UCSD-AML1 (cell line): Measurements from ENCODE around the gene CEP162.
"Not testable (repeated sequence)": the region's sequence is repeated elsewhere in the genome, so short reads cannot be mapped to it uniquely, and the experiment has no call there.

Experiments used
- DNase-seq: peaks from one replicate; lab custom pipeline; 2025; ENCODE audit not compliant: unreplicated experiment; lab: John Stamatoyannopoulos, UW

The CEP162 gene

DNA sequence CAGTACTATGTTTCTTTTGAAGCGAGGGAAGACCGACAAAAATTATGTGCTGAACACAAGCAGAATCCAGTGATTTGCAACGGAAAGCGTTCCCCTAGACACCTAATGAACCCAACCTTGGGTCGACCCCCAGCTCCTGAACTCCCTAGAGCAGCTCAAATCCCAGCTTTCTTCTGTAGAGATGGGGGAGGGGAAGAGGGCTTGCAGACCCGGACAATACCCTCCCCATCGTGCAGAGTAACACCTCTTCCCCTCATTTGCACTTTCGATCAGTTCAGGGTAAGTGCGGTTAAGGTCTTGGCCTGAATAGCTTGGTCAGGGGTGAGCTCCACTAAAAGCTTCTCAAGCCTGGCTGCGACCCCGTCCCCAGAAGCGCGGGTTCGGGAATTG, 404 bp downstream of the CEP162 start:
- DNase-seq = no peak

DNA sequence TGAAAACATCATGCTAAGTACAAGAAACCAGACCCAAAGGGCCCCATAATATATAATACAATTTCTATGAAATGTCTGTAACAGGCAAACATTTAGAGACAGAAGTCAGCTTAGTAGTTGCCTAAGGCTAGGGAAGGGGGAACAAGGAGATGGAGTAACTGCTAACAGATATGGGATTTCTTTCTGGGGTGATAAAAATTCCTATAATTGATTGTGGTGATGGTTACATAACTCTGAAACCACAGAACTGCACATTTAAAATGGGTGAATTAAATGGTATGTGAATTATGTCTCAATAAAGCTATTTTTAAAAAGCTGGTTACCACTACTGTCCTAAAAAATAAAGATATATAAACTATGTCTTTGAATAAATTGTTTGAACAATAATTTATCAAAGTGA, 3.2 kb downstream of the CEP162 start:
- DNase-seq = no peak

GRCh38 chr6:84223608-84224007, 3.8 kb downstream of the CEP162 start:
- DNase-seq = not testable (repeated sequence)

DNA sequence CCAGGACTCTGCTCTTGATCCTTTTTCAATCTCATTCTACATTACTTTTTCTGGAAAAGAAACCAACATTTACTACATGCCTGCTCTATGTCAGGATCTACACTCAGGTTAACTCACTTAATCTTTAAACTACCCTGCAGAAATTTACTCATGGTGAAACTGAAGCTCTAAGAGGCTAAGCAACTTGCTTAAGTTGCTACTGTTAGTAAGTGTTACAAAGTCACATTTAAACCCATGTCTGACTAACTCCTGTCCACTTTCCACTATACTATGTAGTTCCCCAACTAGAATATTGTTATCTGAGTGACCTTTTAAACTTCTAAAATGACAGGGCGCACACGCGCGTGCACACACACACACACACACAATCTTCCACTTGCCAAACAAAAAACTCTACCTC, 5.0 kb downstream of the CEP162 start:
- DNase-seq = no peak

DNA sequence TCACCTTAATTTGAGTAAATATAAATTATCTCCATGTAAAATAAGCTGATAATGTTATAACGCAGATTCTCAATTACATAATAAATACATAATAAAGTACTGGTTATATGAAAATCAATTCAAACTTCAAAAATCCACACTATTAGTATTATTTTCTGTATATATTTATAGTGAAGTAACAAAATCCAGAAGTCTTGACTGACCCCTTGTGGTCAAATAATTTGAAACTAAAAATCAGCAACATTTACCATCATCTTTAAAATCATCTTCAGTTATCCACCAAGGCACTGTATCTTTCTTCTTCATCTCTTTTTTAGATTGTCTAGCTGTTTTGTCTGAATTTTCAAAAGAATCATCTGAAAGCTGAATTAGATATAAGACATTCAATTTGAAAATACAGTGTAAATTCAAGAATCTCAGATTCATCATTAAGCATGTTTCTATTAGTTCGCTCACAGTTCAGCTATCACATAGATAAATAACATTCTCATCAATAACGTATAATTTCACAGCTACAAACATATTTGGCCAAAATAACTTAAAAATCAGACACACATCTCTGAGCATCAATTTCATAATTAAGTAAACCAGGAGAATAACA, 6.5 kb downstream of the CEP162 start:
- DNase-seq = no peak

DNA sequence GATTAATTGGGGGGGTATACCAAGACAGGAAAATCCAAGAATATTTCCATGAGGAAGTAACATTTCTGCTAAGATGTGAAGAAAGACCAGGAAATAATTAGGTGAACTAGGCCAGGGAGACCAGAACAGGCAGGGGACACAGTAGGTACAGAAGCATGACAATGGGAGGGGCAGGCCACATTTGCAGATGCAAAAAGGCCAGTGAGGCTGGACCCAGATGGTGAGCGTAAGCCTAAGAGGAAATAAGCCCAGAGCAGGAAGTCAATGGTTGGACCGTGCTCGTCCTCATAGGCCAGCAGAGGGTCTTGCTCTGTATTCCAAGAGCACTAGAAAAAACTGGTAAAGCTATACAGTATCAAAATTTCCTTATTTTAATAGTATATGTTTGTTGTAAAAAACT, 9.4 kb downstream of the CEP162 start:
- peak; percentile 8 for DNase-seq

- DNase-seq = no peak
Measured at GRCh38 chr6:84213217-84213616, 14.2 kb downstream of the CEP162 start.

- DNase-seq = no peak
Measured at GRCh38 chr6:84204011-84204410, 23.4 kb downstream of the CEP162 start.

- not testable (repeated sequence) for DNase-seq
Measured at GRCh38 chr6:84199987-84200386, 27.5 kb downstream of the CEP162 start.

DNA sequence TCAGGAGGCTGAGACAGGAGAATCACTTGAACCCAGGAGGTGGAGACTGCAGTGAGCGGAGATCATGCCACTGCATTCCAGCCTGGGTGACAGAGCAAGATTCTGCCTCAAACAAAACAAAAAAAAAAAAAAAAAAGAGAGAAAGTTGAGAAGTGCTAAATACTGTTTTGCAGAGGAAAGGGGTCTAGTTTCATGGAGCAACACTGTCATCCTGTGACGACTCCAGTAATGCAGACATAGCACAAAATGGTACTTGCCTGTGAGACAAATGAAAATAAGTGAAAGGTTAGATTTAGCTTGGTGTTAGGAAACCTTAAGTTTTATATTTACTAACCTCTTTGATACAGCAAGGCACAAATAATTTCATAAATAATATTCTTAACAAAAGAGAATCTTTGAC, 29.7 kb downstream of the CEP162 start:
- DNase-seq = no peak

DNA sequence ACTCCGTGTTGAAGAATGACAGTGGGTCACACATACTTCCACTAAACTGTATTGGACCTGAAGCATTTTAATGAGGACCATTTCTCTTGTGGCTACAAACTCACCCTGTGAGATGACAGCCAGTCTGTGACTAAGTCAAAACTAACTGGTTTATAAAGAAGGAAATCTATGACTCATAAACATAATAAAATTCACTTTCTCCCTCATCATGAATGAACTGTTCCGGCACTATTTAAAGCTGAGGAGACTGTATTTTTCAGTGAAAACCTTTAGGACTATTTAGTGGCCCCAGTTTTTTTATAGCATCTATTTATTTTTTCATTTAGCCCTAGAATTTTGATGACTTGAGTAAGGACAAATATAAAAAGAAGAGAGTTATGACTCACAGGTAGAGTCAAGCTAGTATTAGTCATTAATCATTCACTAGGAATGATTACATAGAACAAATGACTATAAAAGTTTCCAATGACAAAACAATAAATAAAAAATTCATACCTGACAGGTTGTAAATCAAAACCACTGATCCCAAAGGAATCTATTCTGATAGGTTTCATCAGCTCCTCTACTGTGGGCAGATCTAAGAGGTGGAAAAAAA, 34.2 kb downstream of the CEP162 start:
- no peak for DNase-seq

DNA sequence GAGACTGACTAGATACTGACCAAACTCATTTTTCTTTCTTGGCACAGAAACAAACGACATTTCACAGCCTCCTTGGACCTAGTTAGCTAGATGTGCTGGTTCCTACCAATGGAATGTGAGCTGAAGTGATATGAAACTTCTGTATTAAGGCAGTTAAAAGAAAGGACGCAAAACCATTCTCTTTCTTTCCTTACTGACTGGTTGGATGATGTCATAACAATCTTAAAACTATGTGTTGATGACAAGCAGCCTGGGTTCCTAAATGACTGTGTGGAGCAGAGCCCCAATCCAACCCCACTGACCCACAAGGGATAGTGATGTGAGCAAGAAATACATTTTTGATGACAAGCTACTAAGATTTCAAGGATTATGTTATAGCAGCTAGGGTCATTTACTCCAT, 35.6 kb downstream of the CEP162 start:
- no peak for DNase-seq

GRCh38 chr6:84189356-84189755, 38.1 kb downstream of the CEP162 start:
- DNase-seq = not testable (repeated sequence)

- no peak for DNase-seq
Measured at GRCh38 chr6:84183430-84183829, 44.0 kb downstream of the CEP162 start.

GRCh38 chr6:84182001-84182400, 45.4 kb downstream of the CEP162 start:
- DNase-seq = no peak

GRCh38 chr6:84177241-84177640, 50.2 kb downstream of the CEP162 start:
- DNase-seq = no peak

DNA sequence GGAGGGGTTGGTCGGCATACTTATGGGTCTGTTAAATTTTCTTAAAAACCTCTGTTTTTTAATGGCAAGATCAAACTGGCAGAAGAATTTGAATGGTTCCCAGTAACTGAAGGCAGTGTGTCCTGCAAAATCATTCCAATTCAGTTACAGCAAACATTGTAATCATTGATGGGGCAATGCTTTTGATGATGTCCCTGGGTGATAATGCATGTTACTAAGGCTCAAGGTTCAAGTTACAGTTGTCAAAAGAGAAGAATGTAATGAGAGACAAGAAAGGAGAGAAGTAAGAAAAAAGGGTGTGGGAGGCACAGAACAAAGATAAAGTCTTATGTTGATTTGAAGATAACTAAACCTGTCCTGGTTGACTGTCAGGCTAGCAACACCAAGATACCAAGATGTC, 54.9 kb downstream of the CEP162 start:
- no peak for DNase-seq

GRCh38 chr6:84172080-84172479, 55.4 kb downstream of the CEP162 start:
- DNase-seq = no peak

- DNase-seq = no peak
Measured at GRCh38 chr6:84167457-84167856, 60.0 kb downstream of the CEP162 start.

DNA sequence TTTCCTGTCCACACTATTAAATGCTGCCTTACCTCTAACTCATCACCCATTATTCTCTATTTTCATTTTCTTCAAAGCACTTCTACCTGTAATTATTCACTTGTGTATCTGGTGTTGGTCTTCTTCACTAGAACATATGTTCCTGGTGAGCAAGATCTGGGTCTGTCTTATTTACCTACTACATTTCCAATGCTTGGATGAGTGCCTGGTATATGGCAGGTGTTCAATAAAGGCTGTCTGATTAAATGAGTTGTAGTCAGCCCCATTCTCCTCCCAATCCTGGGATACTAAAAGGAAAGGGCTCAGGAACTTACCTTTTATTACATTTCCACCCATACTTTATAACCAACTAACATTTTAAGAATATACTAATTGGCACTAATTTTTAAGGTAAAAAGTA, 61.0 kb downstream of the CEP162 start:
- DNase-seq = no peak

DNA sequence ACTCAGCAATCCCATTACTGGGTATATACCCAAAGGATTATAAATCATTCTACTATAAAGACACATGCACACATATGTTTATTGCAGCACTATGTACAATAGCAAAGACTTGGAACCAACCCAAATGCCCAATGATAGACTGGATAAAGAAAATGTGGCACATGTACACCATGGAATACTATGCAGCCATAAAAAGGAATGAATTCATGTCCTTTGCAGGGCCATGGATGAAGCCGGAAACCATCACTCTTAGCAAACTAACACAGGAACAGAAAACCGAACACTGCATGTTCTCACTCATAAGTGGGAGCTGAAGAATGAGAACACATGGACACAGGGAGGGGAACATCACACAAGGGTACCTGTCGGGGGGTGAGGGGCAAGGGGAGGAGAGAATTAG, 63.1 kb downstream of the CEP162 start:
- DNase-seq = not testable (repeated sequence)

- no peak for DNase-seq
Measured at GRCh38 chr6:84161190-84161589, 66.3 kb downstream of the CEP162 start.

- no peak for DNase-seq
Measured at GRCh38 chr6:84156306-84156705, 71.1 kb downstream of the CEP162 start.
